NT2/D1 (cell line): ENCODE data around the gene SPAG9.

Source experiments
- DNase-seq: peaks from one replicate; pipeline ENCODE4 v3.0.0-alpha.2; 2011; ENCODE audit warnings: low read depth, low spot score
- H3K27me3 ChIP-seq: 2 replicates; pipeline ENCODE4 v1.6.0; 2011; ENCODE audit warnings: mild to moderate bottlenecking; ENCODE audit not compliant: insufficient read length, insufficient read depth
- H3K36me3 ChIP-seq: 2 replicates; pipeline ENCODE4 v1.6.1; 2011; ENCODE audit warnings: mild to moderate bottlenecking, low read length, mixed read lengths; ENCODE audit not compliant: insufficient read depth, insufficient read length
- H3K4me1 ChIP-seq: 2 replicates; pipeline ENCODE4 v1.5.1; 2011; ENCODE audit not compliant: insufficient read depth, insufficient read length
- H3K4me3 ChIP-seq: 2 replicates; pipeline ENCODE4 v1.5.1; 2011; ENCODE audit warnings: low read depth; ENCODE audit not compliant: insufficient read length
- H3K9ac ChIP-seq: 2 replicates; pipeline ENCODE4 v1.6.0; 2011; ENCODE audit warnings: low read depth; ENCODE audit not compliant: insufficient read length
- H3K9me3 ChIP-seq: 2 replicates; pipeline ENCODE4 v1.5.1; 2011; ENCODE audit warnings: mild to moderate bottlenecking, low read length; ENCODE audit not compliant: insufficient read depth
- SUZ12 ChIP-seq: IDR thresholded peaks from 2 replicates; pipeline ENCODE4 v1.6.1; 2011; ENCODE audit not compliant: insufficient read length, insufficient read depth; ENCODE audit errors: extremely low read depth
- YY1 ChIP-seq: IDR thresholded peaks from 2 replicates; pipeline ENCODE4 v1.6.1; 2011; ENCODE audit not compliant: insufficient read length, insufficient read depth
- ZNF274 ChIP-seq: IDR thresholded peaks from 2 replicates; pipeline ENCODE4 v1.6.1; 2011; ENCODE audit warnings: mild to moderate bottlenecking, low read depth, low read length

SPAG9 gene

GRCh38 chr17:50939795-50940684 is 180.6 kb downstream of the SPAG9 start:
- Histone ChIP-seq H3K4me3 (no peak overlapping the region), H3K27me3 (peaks cover 75% of the 10 kb centered on the region), H3K36me3 (no peaks in the 10 kb centered on the region), H3K9me3 (no peaks in the 10 kb centered on the region), H3K4me1 (peaks cover 20% of the 10 kb centered on the region), H3K9ac (no peak overlapping the region)
- TF ChIP-seq ZNF274 (no peak), YY1 (no peak), SUZ12 (no peak)
- DNase-seq, result no peak

- H3K9me3 ChIP-seq, result no peaks in the 10 kb centered on the region
- H3K4me1 ChIP-seq, result peaks cover 17% of the 10 kb centered on the region
- H3K27me3 ChIP-seq, result peaks cover 75% of the 10 kb centered on the region
- H3K4me3 ChIP-seq, result no peak overlapping the region
- TF ChIP-seq SUZ12, result no peak
- no peak for TF ChIP-seq ZNF274
- TF ChIP-seq YY1, result no peak
- no peak overlapping the region for H3K9ac ChIP-seq
- DNase-seq, result no peak
- no peaks in the 10 kb centered on the region for H3K36me3 ChIP-seq
Measured at GRCh38 chr17:50939542-50939794, 181.2 kb downstream of the SPAG9 start.

GRCh38 chr17:50938821-50939541 is 181.7 kb downstream of the SPAG9 start:
- H3K4me3 ChIP-seq, result no peak overlapping the region
- TF ChIP-seq YY1, result no peak
- no peak for TF ChIP-seq SUZ12
- TF ChIP-seq ZNF274, result no peak
- no peaks in the 10 kb centered on the region for H3K9me3 ChIP-seq
- H3K9ac ChIP-seq, result no peak overlapping the region
- no peaks in the 10 kb centered on the region for H3K36me3 ChIP-seq
- peaks cover 73% of the 10 kb centered on the region for H3K27me3 ChIP-seq
- DNase-seq, result no peak
- peaks cover 13% of the 10 kb centered on the region for H3K4me1 ChIP-seq

GRCh38 chr17:50935996-50936266 is 184.7 kb downstream of the SPAG9 start:
- H3K4me3 ChIP-seq, result no peak overlapping the region
- no peak for TF ChIP-seq YY1
- TF ChIP-seq ZNF274, result no peak
- TF ChIP-seq SUZ12, result no peak
- peaks cover 7% of the 10 kb centered on the region for H3K4me1 ChIP-seq
- H3K9me3 ChIP-seq, result no peaks in the 10 kb centered on the region
- no peak overlapping the region for H3K9ac ChIP-seq
- DNase-seq, result no peak
- H3K27me3 ChIP-seq, result peaks cover 65% of the 10 kb centered on the region
- no peaks in the 10 kb centered on the region for H3K36me3 ChIP-seq

GRCh38 chr17:50935221-50935995 is 185.3 kb downstream of the SPAG9 start:
- Histone ChIP-seq H3K9ac (no peak overlapping the region), H3K4me1 (peaks cover 7% of the 10 kb centered on the region), H3K36me3 (no peaks in the 10 kb centered on the region), H3K9me3 (no peaks in the 10 kb centered on the region), H3K4me3 (no peak overlapping the region), H3K27me3 (peaks cover 59% of the 10 kb centered on the region)
- no peak for DNase-seq
- no peak for TF ChIP-seq ZNF274
- no peak for TF ChIP-seq YY1
- no peak for TF ChIP-seq SUZ12

- TF ChIP-seq SUZ12 (no peak), YY1 (no peak), ZNF274 (no peak)
- Histone ChIP-seq H3K4me1 (peaks cover 5% of the 10 kb centered on the region), H3K9ac (no peak overlapping the region), H3K27me3 (peaks cover 59% of the 10 kb centered on the region), H3K9me3 (no peaks in the 10 kb centered on the region), H3K36me3 (no peaks in the 10 kb centered on the region), H3K4me3 (no peak overlapping the region)
- no peak for DNase-seq
Measured at GRCh38 chr17:50934672-50935220, 185.9 kb downstream of the SPAG9 start.

GRCh38 chr17:50934161-50934560 is 186.5 kb downstream of the SPAG9 start:
- Histone ChIP-seq H3K9ac (no peak overlapping the region), H3K27me3 (peaks cover 59% of the 10 kb centered on the region), H3K36me3 (no peaks in the 10 kb centered on the region), H3K9me3 (no peaks in the 10 kb centered on the region), H3K4me3 (no peak overlapping the region), H3K4me1 (peaks cover 3% of the 10 kb centered on the region)
- no peak for DNase-seq
- TF ChIP-seq YY1, result no peak
- TF ChIP-seq SUZ12, result no peak
- no peak for TF ChIP-seq ZNF274
